Uterus (tissue), 2 donors: Measurements from ENCODE around the gene IL21R.

Source experiments
- CTCF ChIP-seq, 4 experiments: fragments of 200-600 bp in 2 of 4; fragments of 450-650 bp in 2 of 4; sonication (generic) in 2 of 4; IDR thresholded peaks; one replicate each; pipeline ENCODE4 v1.5.1; 2016 to 2019; ENCODE audit warnings: antibody characterized with exemption in 4 of 4, mild to moderate bottlenecking in 2 of 4, moderate library complexity in 1 of 4
- POLR2A ChIP-seq, 2 donors: fragments of 450-650 bp; IDR thresholded peaks; one replicate each; pipeline ENCODE4 v1.6.1; 2016; ENCODE audit warnings: antibody characterized with exemption in 2 of 2, mild to moderate bottlenecking in 1 of 2, moderate library complexity in 1 of 2

GRCh38 chr16:27458987-27459688 is 57.2 kb downstream of the IL21R start:
- TF ChIP-seq POLR2A (IDR thresholded peaks at IDR 0.05) = no peak
- TF ChIP-seq CTCF (IDR thresholded peaks at IDR 0.05) = no peak
